ENCODE data around the gene TMEM47. TPM values are rescaled to one million over a fixed set of nuclear protein-coding genes. Genes with fewer than 3 reads are reported as not detected.

Gene TMEM47
- not detected in 2 replicates for total RNA-seq
- 1.6 TPM for total RNA-seq (2013)
- polyA plus RNA-seq: not detected in 2 replicates
- 0.09 TPM in 1 of 2 replicates, not detected in the other for polyA minus RNA-seq

GRCh38 chrX:34656842-34657725, at the start of gene TMEM47:
TSS of gene TMEM47 (minus strand) at chrX:34657285. CDS start at chrX:34657029, 256 bp downstream.
- no peak within 1 kb of the TSS for H2AFZ ChIP-seq (ENCODE audit: insufficient read depth, low read depth, low read length, poor library complexity, severe bottlenecking)

GRCh38 chrX:34687095-34687494, 30.0 kb upstream of the TMEM47 start:
- H3K4me2 ChIP-seq (replicated peaks; ENCODE audit: low read depth, low read length, poor library complexity, severe bottlenecking): no peak overlapping the region
- POLR2A ChIA-PET: no interaction called here
- intact Hi-C loops (cut with micrococcal nuclease): no loop called here
- Mint-ChIP-seq H3K27me3 (no peaks in the 10 kb centered on the region), H3K9me3 (ENCODE audit: insufficient read depth) (no peaks in the 10 kb centered on the region), H3K4me3 (no peak overlapping the region), H3K4me1 (no peaks in the 10 kb centered on the region), H3K27ac (no peak overlapping the region)
- ATAC-seq (ENCODE audit: low read depth) (no peak), DNase-seq (no peak)
- H3K27me3 ChIP-seq (replicated peaks in 1 of 4; ENCODE audit: control extremely low read depth in 1 of 4, control insufficient read depth in 3 of 4, insufficient read depth in 4 of 4, low read length in 3 of 4): no peaks in the 10 kb centered on the region
- CTCF ChIA-PET: no interaction called here
- no CpG with 5 or more reads among the region's 2 CpGs for WGBS (ENCODE audit: insufficient coverage)
- H3K4me3 ChIP-seq (ENCODE audit: control extremely low read depth in 1 of 5, extremely low read depth in 1 of 5, insufficient read depth in 1 of 5, low read depth in 2 of 5, low read length in 4 of 5): no peak overlapping the region
- H3K36me3 ChIP-seq (replicated peaks in 1 of 2; ENCODE audit: control extremely low read depth in 1 of 2, control insufficient read depth in 1 of 2, extremely low read depth in 1 of 2, insufficient read depth in 2 of 2, low read length in 1 of 2): no peaks in the 10 kb centered on the region
- H3K9ac ChIP-seq (ENCODE audit: low read length): no peak overlapping the region
- H3K4me1 ChIP-seq (ENCODE audit: control insufficient read depth in 2 of 2, insufficient read depth in 2 of 2, low read length in 2 of 2): no peaks in the 10 kb centered on the region
- no peak overlapping the region for H3K27ac ChIP-seq (ENCODE audit: low read length in 2 of 2)
- H3K79me2 ChIP-seq (ENCODE audit: control insufficient read depth, insufficient read depth, low read length): no peaks in the 10 kb centered on the region
- no peak overlapping the region for H2AFZ ChIP-seq (ENCODE audit: insufficient read depth, low read depth, low read length, poor library complexity, severe bottlenecking)
- H3K9me3 ChIP-seq (ENCODE audit: control extremely low read depth in 1 of 3, control insufficient read depth in 2 of 3, insufficient read depth in 1 of 3, low read length in 2 of 3): no peaks in the 10 kb centered on the region
- no peak for TF ChIP-seq EZH2 (IDR thresholded peaks at IDR 0.05; ENCODE audit: borderline replicate concordance, insufficient read depth, low read depth, low read length, poor library complexity, severe bottlenecking)
- TF ChIP-seq, protein P1, sequence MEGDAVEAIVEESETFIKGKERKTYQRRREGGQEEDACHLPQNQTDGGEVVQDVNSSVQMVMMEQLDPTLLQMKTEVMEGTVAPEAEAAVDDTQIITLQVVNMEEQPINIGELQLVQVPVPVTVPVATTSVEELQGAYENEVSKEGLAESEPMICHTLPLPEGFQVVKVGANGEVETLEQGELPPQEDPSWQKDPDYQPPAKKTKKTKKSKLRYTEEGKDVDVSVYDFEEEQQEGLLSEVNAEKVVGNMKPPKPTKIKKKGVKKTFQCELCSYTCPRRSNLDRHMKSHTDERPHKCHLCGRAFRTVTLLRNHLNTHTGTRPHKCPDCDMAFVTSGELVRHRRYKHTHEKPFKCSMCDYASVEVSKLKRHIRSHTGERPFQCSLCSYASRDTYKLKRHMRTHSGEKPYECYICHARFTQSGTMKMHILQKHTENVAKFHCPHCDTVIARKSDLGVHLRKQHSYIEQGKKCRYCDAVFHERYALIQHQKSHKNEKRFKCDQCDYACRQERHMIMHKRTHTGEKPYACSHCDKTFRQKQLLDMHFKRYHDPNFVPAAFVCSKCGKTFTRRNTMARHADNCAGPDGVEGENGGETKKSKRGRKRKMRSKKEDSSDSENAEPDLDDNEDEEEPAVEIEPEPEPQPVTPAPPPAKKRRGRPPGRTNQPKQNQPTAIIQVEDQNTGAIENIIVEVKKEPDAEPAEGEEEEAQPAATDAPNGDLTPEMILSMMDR (IDR thresholded peaks at IDR 0.05): no peak
- no peaks in the 10 kb centered on the region for H4K20me1 ChIP-seq (ENCODE audit: control insufficient read depth, insufficient read depth, low read length, poor library complexity, severe bottlenecking)

More at GRCh38 chrX:34656842-34657725, at the start of gene TMEM47:
- Histone ChIP-seq H3K4me2 (replicated peaks; ENCODE audit: low read depth, low read length, poor library complexity, severe bottlenecking) (no peak within 1 kb of the TSS), H4K20me1 (ENCODE audit: control insufficient read depth, insufficient read depth, low read length, poor library complexity, severe bottlenecking) (no peaks in the 10 kb centered on the region), H3K9ac (ENCODE audit: low read length) (no peak within 1 kb of the TSS), H3K79me2 (ENCODE audit: control insufficient read depth, insufficient read depth, low read length) (no peaks in the 10 kb centered on the region), H3K4me3 (ENCODE audit: control extremely low read depth in 1 of 5, extremely low read depth in 1 of 5, insufficient read depth in 1 of 5, low read depth in 2 of 5, low read length in 4 of 5) (no peak within 1 kb of the TSS), H3K4me1 (ENCODE audit: control insufficient read depth in 2 of 2, insufficient read depth in 2 of 2, low read length in 2 of 2) (no peaks in the 10 kb centered on the region), H3K27me3 (replicated peaks in 1 of 4; ENCODE audit: control extremely low read depth in 1 of 4, control insufficient read depth in 3 of 4, insufficient read depth in 4 of 4, low read length in 3 of 4) (peaks cover 0 to 3% (median 1%) of the 10 kb centered on the region in 4 experiments), H3K36me3 (replicated peaks in 1 of 2; ENCODE audit: control extremely low read depth in 1 of 2, control insufficient read depth in 1 of 2, extremely low read depth in 1 of 2, insufficient read depth in 2 of 2, low read length in 1 of 2) (no peaks in the 10 kb centered on the region), H3K9me3 (ENCODE audit: control extremely low read depth in 1 of 3, control insufficient read depth in 2 of 3, insufficient read depth in 1 of 3, low read length in 2 of 3) (no peaks in the 10 kb centered on the region), H3K27ac (ENCODE audit: low read length in 2 of 2) (no peak within 1 kb of the TSS)
- POLR2A ChIA-PET: no interaction called here
- Mint-ChIP-seq H3K27me3 (peaks cover 14% of the 10 kb centered on the region), H3K27ac (no peak within 1 kb of the TSS), H3K4me3 (no peak within 1 kb of the TSS), H3K4me1 (peaks cover 4% of the 10 kb centered on the region), H3K9me3 (ENCODE audit: insufficient read depth) (no peaks in the 10 kb centered on the region)
- peak; percentile 1 for DNase-seq
- WGBS (ENCODE audit: insufficient coverage): 5% methylated on average over 98 of the region's 100 CpGs
- intact Hi-C loops (cut with micrococcal nuclease): no loop called here
- CTCF ChIA-PET: no interaction called here
- TF ChIP-seq, protein P1 (IDR thresholded peaks at IDR 0.05): no peak
- TF ChIP-seq EZH2 (IDR thresholded peaks at IDR 0.05; ENCODE audit: borderline replicate concordance, insufficient read depth, low read depth, low read length, poor library complexity, severe bottlenecking): no peak
- ATAC-seq (ENCODE audit: low read depth): no peak

Measured in B cell (primary cell).